Suprapubic skin (tissue), 4 donors: ENCODE measurements around the gene KRTAP9-4. TPM values are rescaled to one million over a fixed set of nuclear protein-coding genes. Genes with fewer than 3 reads are reported as not detected.
"Not testable (repeated sequence)": the region's sequence is repeated elsewhere in the genome, so short reads cannot be mapped to it uniquely, and the experiment has no call there.

ENCODE experiments used
- DNase-seq, 2 donors: peaks; one replicate each; pipeline ENCODE4 v3.0.0-alpha.2; 2019; ENCODE audit warnings: low spot score in 2 of 2
- H3K27ac ChIP-seq: fragments of 200-600 bp; sonication (generic); one replicate; pipeline ENCODE4 v1.5.1; 2019
- H3K27me3 ChIP-seq: fragments of 200-600 bp; sonication (generic); one replicate; pipeline ENCODE4 v1.5.1; 2019
- H3K36me3 ChIP-seq: fragments of 200-600 bp; sonication (generic); one replicate; pipeline ENCODE4 v1.5.1; 2019
- H3K4me1 ChIP-seq: fragments of 200-600 bp; sonication (generic); one replicate; pipeline ENCODE4 v1.5.1; 2019
- H3K4me3 ChIP-seq: fragments of 200-600 bp; sonication (generic); one replicate; pipeline ENCODE4 v1.5.1; 2019; ENCODE audit warnings: mild to moderate bottlenecking
- H3K9me3 ChIP-seq: fragments of 200-600 bp; sonication (generic); one replicate; pipeline ENCODE4 v1.5.1; 2019
- CTCF ChIP-seq, 2 donors: fragments of 200-600 bp in 1 of 2; fragments of 450-650 bp in 1 of 2; sonication (generic) in 1 of 2; IDR thresholded peaks; one replicate each; pipeline ENCODE4 v1.5.1; 2016 to 2019; ENCODE audit warnings: antibody characterized with exemption in 2 of 2, mild to moderate bottlenecking in 1 of 2, moderate library complexity in 1 of 2
- EP300 ChIP-seq: sonication (generic); formaldehyde crosslinking; IDR thresholded peaks from one replicate; pipeline ENCODE4 v1.6.1; 2017; ENCODE audit warnings: antibody characterized with exemption
- POLR2A ChIP-seq, 2 donors: fragments of 450-650 bp; IDR thresholded peaks; one replicate each; pipeline ENCODE4 v1.6.1; 2017; ENCODE audit warnings: antibody characterized with exemption in 2 of 2, mild to moderate bottlenecking in 2 of 2, moderate library complexity in 2 of 2
- POLR2AphosphoS5 ChIP-seq, 3 donors: sonication (generic); formaldehyde crosslinking; IDR thresholded peaks; one replicate each; pipeline ENCODE4 v1.6.1; 2017; ENCODE audit warnings: antibody characterized with exemption in 3 of 3
- WGBS: methylation state at CpG from one replicate; pipeline ENCODE4 v1.1.5; 2018; 5-methylcytosine and 5-hydroxymethylcytosine counted together
- total RNA-seq, 4 donors: library from RNA; depleted of rRNA; stranded (reverse); fragments of >200 nt; gene quantifications; one replicate each; pipeline ENCODE4 v1.1.0, GENCODE V29; 2016

The KRTAP9-4 gene
- total RNA-seq, result 100 to 1,000 TPM in 1 of 4 donors, 10 to 100 TPM in 2, not detected in 1; 18.8 to 103 (median 50.1) TPM

GRCh38 chr17:41249637-41250240 lies at the start of gene KRTAP9-4:
KRTAP9-4 (plus strand) TSS chr17:41249687; CDS start chr17:41249721, 34 bp downstream.
- WGBS, result 73% methylated on average over 1 of the region's 2 CpGs
- H3K4me1 ChIP-seq, H3K27ac ChIP-seq, H3K9me3 ChIP-seq, H3K36me3 ChIP-seq, H3K4me3 ChIP-seq, DNase-seq, H3K27me3 ChIP-seq: not testable (repeated sequence)

GRCh38 chr17:41211845-41212466 lies 37.5 kb upstream of the KRTAP9-4 start:
- Histone ChIP-seq H3K4me3 (no peak overlapping the region), H3K36me3 (no peaks in the 10 kb centered on the region), H3K4me1 (no peaks in the 10 kb centered on the region), H3K27me3 (peaks cover 14% of the 10 kb centered on the region), H3K27ac (no peak overlapping the region), H3K9me3 (no peaks in the 10 kb centered on the region)
- 35% methylated on average over 1 of the region's 1 CpG for WGBS
- no peak for DNase-seq
- TF ChIP-seq POLR2A (IDR thresholded peaks at IDR 0.05) (no peak), CTCF (IDR thresholded peaks at IDR 0.05) (no peak)

- H3K9me3 ChIP-seq, result no peaks in the 10 kb centered on the region
- WGBS, result 85% methylated on average over 4 of the region's 7 CpGs
- peaks cover 14% of the 10 kb centered on the region for H3K27me3 ChIP-seq
- H3K36me3 ChIP-seq, result no peaks in the 10 kb centered on the region
- H3K4me1 ChIP-seq, result no peaks in the 10 kb centered on the region
- H3K27ac ChIP-seq, result no peak overlapping the region
- no peak for TF ChIP-seq POLR2AphosphoS5 (IDR thresholded peaks at IDR 0.05)
- TF ChIP-seq POLR2A (IDR thresholded peaks at IDR 0.05), result no peak
- no peak for TF ChIP-seq CTCF (IDR thresholded peaks at IDR 0.05)
- TF ChIP-seq EP300, result no peak
- DNase-seq, result no peak
- H3K4me3 ChIP-seq, result no peak overlapping the region
Observed at GRCh38 chr17:41212524-41213169, 36.8 kb upstream of the KRTAP9-4 start.

GRCh38 chr17:41215681-41216080 lies 33.8 kb upstream of the KRTAP9-4 start:
- DNase-seq, result no peak
- TF ChIP-seq POLR2AphosphoS5 (IDR thresholded peaks at IDR 0.05) (no peak), EP300 (no peak), CTCF (IDR thresholded peaks at IDR 0.05) (no peak), POLR2A (IDR thresholded peaks at IDR 0.05) (no peak)
- 96% methylated on average over 1 of the region's 1 CpG for WGBS

GRCh38 chr17:41223821-41224220 lies 25.7 kb upstream of the KRTAP9-4 start:
- WGBS, result 53% methylated on average over 2 of the region's 2 CpGs
- DNase-seq, result no peak
- TF ChIP-seq EP300 (no peak), POLR2A (IDR thresholded peaks at IDR 0.05) (no peak), CTCF (IDR thresholded peaks at IDR 0.05) (no peak), POLR2AphosphoS5 (IDR thresholded peaks at IDR 0.05) (no peak)

More at GRCh38 chr17:41215681-41216080, 33.8 kb upstream of the KRTAP9-4 start:
- Histone ChIP-seq H3K27me3 (peaks cover 4% of the 10 kb centered on the region), H3K9me3 (no peaks in the 10 kb centered on the region), H3K27ac (no peak overlapping the region), H3K4me1 (no peaks in the 10 kb centered on the region), H3K36me3 (no peaks in the 10 kb centered on the region), H3K4me3 (no peak overlapping the region)

More at GRCh38 chr17:41223821-41224220, 25.7 kb upstream of the KRTAP9-4 start:
- H3K27me3 ChIP-seq, result no peaks in the 10 kb centered on the region
- H3K4me3 ChIP-seq, result no peak overlapping the region
- no peaks in the 10 kb centered on the region for H3K9me3 ChIP-seq
- no peaks in the 10 kb centered on the region for H3K4me1 ChIP-seq
- H3K36me3 ChIP-seq, result no peaks in the 10 kb centered on the region
- no peak overlapping the region for H3K27ac ChIP-seq
